Hepatic stellate cell (primary cell): ENCODE results near the gene EVA1A.
A peak's percentile ranks its signal among the peaks of the same experiment; 100 is the strongest.

ENCODE experiments used
- DNase-seq: peaks from one replicate; pipeline ENCODE4 v3.0.0; 2011; ENCODE audit warnings: low spot score

Gene EVA1A

GRCh38 chr2:75540994-75541393 is 19.7 kb downstream of the EVA1A start:
- DNase-seq = no peak

DNA sequence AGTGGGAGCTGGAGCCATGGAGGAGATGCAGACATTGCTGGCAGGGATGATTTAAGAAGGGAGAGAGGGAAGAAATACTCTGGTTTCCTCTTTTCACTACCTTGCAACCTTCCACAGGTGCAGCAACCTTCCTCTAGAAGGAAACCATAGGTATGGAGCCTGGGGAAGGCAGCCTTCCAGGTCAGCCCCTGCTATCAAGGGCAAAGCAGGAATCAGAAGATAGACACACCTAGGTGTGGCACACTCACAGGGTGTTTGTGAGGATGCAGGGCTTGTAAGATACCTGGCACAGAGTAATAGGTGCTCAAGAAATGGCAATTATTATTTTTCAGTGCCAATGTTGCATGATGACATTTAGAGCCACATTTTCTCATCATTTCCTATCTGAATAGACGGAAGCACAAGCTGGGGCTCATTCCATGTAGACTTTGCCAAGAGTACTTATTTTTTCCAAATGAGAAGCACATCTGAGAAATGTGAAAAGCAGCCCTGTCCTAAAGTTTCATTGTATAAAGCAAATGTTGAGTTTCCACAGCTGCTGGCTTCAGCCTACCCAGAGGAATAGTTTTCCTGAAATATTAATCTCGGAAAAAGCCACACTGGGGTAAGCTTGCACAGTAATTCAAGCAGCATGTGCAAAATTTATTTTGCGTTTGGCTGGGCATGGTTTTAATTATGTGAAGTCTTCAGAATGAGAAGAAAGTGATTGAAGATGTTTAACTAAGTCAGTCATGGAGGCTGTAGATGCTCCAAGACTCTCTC is 20.6 kb downstream of the EVA1A start:
- no peak for DNase-seq

DNA sequence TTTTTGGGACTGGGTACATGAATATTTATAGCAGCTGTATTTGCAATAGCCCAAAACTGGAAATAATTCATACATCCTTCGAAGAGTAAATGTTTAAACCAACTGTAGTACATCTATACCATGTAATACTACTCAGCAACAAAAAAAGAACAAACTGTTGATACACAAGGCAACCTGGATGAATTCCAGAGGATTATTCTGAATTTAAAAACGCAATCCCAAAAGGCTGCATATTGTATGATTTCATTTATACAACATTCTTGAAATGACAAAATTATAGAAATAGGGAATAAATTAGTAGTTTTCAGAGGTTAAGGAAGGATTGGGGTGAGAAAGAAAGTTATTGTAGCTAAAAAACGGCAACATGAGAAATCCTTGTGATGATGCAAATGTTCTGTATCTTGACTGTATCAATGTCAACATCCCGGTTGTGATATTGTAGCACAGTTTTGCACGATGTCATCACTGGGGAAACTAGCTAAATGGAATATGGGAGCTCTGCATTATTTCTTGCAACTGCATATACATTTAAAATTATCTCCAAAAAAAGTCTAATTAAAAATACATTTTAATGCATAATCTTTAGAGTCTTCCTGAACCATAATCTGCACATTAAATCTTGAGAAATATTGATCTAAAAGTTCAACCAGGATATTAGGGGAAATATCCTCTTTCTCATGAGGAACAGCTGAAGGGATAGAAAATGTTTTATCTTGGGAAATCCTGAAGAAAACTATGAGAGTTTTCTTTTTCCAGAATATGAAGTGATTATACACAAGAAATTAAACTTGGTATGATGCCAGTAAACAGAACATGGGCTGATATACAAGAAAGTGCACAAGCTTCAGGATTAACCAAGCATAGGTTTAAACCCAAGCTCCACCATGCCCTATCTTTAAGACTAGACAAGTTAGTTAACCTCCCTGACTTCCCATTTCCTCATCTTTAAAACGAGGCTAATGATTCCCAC is 21.9 kb downstream of the EVA1A start:
- DNase-seq = no peak

DNA sequence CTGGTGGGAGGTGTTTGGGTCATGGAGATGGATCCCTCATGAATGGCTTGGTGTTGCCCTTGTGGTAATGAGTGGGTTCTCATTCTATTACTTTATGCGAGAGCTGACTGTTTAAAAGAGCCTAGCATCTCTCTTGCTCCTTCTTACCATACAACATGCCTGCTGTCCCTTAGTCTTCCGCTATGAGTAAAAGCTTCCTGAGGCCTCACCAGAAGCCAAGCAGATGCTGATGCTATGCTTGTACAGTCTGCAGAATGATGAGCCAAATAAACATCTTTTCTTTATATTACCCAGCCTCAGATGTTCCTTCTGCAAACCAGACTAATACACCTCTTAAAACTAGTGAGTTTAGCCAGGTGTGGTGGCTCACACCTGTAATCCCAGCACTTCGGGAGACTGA is 23.1 kb downstream of the EVA1A start:
- no peak for DNase-seq

GRCh38 chr2:75533135-75533534 is 27.6 kb downstream of the EVA1A start:
- no peak for DNase-seq

DNA sequence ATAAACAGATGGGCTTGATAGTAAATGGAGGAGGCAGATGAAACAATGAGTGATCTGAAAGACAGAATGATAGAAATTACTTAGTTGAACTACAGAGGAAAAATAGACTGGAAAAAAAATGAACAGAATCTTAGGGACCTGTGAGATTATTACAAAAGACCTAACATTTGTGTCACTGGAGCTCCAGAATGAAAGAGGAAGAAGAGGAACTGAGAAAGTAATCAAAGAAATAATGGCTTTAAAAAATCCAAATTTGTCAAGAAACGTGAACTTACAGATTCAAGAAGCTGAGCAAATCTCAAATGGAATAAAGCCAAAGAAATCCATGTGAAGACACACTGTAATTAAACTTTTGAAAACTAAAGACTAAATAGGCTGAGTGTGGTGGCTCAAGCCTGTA is 28.3 kb downstream of the EVA1A start:
- no peak for DNase-seq

GRCh38 chr2:75528221-75528977 is 32.3 kb downstream of the EVA1A start:
- DNase-seq = no peak

DNA sequence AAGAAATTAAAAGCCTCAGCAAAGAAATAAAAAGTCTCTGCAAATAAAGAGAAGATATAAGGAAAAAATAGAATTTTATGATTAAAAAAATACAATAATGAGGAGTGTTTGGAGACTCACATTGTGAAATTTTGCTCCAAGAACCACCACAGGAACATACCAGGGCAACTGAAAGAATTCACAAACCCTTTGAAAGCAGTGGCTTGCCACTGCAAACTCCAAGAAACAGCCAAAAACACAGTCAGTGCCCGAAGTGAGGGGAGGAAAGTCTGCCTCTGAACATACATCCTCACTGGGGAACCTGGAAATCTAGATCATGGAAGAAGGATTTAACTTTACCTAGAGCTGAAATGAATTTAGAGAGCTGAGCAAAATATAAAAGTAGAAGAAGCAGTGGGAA is 33.1 kb downstream of the EVA1A start:
- no peak for DNase-seq

DNA sequence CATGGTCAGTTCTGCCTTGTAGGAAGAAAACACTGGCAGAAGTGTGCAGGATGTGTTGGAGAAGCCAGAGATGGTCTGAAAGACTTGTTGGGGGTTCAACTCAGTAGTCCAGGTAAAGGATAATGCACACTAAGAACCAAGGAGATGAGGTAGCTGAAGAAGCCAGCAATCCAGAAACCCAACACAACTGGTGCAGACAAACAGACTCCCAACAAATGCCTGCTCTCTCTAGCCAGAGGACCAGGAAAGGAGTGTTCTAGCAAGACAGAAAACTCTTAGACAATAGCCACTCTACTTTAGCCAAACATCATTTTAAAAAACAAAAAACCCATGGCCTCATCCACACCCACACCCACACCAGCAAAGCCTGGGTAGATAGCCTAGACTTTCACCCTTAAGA is 33.9 kb downstream of the EVA1A start:
- no peak for DNase-seq

- DNase-seq = no peak
Observed at GRCh38 chr2:75525434-75526310, 35.1 kb downstream of the EVA1A start.

DNA sequence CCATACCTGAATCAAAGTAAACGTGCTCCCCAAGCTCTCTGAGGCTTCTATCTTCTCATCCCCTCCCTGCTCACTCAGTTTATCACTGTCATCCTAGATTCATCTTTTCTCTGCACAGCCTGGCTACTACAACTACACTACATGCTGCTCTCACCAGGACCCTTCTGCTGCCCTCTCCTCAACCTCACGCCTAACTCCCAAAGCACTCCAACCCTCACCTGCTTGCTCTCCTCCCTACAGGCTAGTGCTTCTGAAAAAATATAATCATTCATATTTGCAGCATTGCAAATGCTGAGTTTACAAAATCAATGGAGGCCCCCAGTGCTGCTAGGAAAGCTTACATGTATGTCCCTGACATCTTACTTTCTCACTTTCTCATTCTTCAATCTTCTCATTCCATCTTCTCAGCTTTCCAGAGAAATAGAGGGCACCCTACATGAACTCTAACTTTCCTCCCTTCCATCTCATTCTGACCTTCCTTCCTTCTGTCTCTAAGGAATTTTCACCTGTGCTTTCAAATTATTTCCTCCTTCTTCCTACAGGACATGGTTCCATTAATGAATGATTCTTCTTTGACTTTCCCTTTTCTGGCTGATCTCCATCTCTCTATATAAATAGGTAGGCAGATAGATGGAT is 36.3 kb downstream of the EVA1A start:
- no peak for DNase-seq

DNA sequence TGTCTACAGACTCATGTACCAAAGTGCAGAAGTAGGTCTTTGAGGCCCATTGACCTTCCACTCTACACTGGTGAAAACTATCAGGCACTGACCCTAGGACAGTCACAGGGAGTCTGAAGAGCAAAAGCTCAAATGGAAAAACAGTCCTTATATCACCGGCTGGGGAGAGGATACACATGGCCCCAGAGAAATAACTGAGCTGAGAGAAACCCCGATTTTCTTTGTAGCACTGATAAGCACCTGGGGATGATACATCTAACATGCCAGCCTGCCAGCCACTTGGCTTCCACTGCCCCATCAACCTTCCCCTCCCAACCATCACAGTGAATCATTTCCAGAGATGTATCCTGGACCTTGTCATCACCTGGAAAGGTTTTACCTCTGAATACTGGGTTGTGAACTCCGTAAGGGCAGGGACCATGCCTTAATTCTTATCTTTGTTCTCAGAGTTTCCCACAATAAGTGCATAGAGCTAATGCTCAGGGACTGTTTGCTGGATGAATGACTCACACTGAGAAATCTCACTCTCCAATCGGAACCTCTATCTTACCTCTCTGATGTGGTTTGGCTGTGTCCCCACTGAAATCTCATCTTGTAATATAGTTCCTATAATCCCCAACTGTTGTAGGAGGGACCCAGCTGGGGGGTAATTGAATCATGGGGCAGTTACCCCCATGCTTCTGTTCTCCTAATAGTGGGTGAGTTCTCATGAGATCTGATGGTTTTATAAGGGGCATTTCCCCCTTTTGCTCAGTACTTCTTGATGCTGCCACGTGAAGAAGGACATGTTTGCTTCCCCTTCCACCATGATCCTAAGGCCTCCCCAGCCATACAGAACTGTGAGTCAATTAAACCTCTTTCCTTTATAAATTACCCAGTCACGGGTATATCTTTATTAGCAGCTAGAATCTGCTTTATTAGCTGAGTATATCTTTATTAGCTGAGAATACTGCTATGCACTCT is 37.1 kb downstream of the EVA1A start:
- DNase-seq = peak; percentile 19

GRCh38 chr2:75522543-75523312 is 38.0 kb downstream of the EVA1A start:
- no peak for DNase-seq

DNA sequence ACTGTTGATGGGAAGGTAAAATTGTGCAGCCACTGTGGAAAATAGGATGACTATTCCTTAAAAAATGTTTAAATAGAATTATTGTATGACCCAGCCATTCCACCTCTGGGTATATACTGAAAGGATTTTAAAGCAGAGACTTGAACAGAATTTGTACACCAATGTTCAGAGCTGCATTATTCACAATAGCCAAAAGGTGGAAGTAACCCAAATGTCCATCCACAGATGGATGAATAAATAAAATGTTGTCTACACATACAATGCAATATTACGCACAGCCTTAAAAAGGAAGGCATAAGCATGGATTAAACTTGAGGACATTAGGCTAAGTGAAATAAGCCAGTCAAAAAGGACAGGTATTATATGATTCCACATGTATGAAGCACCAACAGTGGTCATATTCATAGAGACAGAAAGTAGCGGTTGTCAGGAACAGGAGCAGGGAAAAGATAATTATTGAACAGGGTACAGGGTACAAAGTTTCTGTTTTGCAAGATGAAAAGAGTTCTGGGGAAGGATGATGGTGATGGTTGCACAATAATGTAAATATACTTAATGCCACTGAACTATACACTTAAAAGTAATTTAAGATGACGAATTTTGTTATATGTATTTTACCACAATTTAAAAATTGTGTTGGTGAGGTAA is 39.4 kb downstream of the EVA1A start:
- no peak for DNase-seq

- no peak for DNase-seq
Observed at GRCh38 chr2:75519843-75520242, 40.9 kb downstream of the EVA1A start.

- no peak for DNase-seq
Observed at GRCh38 chr2:75518638-75519465, 41.9 kb downstream of the EVA1A start.

- no peak for DNase-seq
Observed at GRCh38 chr2:75517547-75518230, 43.0 kb downstream of the EVA1A start.
